Endothelial cell of umbilical vein (primary cell): ENCODE measurements around the gene FNBP1. TPM values are rescaled to one million over a fixed set of nuclear protein-coding genes. Genes with fewer than 3 reads are reported as not detected.

Experiments
- BruUV-seq: library from RNA; stranded (reverse); fragments of 400-500 nt; replicated peaks from 2 replicates; lab custom pipeline; 2021; lab: Mats Ljungman, UMichigan
- CTCF ChIA-PET: fragments of 300-600, 350-600 bp; sonication (Branson Sonifier 250); formaldehyde crosslinking; loops from one replicate; lab custom pipeline; 2021; ENCODE audit warnings: antibody characterized with exemption, inconsistent platforms; lab: Charles Lee
- POLR2A ChIA-PET: fragments of 300-600, 350-600 bp; sonication (Branson Sonifier 250); formaldehyde crosslinking; loops from one replicate; lab custom pipeline; 2021; ENCODE audit warnings: antibody characterized with exemption, inconsistent platforms; lab: Charles Lee
- DNase-seq: peaks from one replicate; pipeline ENCODE4 v3.0.0-alpha.2; 2011; ENCODE audit warnings: low read depth, low spot score
- FAIRE-seq: peaks from 2 replicates; lab custom pipeline; 2011; peaks lifted over from hg19 to GRCh38; lab: Jason Lieb, UNC
- H2AFZ ChIP-seq: 2 replicates; pipeline ENCODE4 v1.6.0; 2012; ENCODE audit warnings: low read depth, low read length, control low read depth, inconsistent platforms
- H3K27ac ChIP-seq: 2 replicates; pipeline ENCODE4 v1.5.1; 2011; ENCODE audit warnings: low read depth, mild to moderate bottlenecking, control low read depth, low read length, moderate library complexity; ENCODE audit not compliant: insufficient read depth
- H3K27me3 ChIP-seq, 2 experiments: 2 replicates each; pipeline versions ENCODE4 v1.6.0 to v1.6.1; 2011; ENCODE audit warnings: low read length in 2 of 2, mixed read lengths in 1 of 2; ENCODE audit not compliant: control insufficient read depth in 2 of 2, insufficient read depth in 2 of 2
- H3K36me3 ChIP-seq, 2 experiments: 2 replicates in 1 of 2; 3 replicates in 1 of 2; pipeline ENCODE4 v1.5.1; 2011; ENCODE audit warnings: low read length in 2 of 2, mild to moderate bottlenecking in 1 of 2, moderate library complexity in 1 of 2; ENCODE audit not compliant: control insufficient read depth in 2 of 2, insufficient read depth in 2 of 2; ENCODE audit errors: extremely low read depth in 1 of 2
- H3K4me1 ChIP-seq: 3 replicates; pipeline ENCODE4 v1.5.1; 2011; ENCODE audit warnings: mild to moderate bottlenecking, low read length; ENCODE audit not compliant: control insufficient read depth, insufficient read depth; ENCODE audit errors: extremely low read depth
- H3K4me2 ChIP-seq: 2 replicates; pipeline ENCODE4 v1.6.1; 2011; ENCODE audit warnings: low read length, control low read depth, mixed read lengths; ENCODE audit not compliant: insufficient read depth
- H3K4me3 ChIP-seq, 3 experiments: fragments of 200-600 bp in 1 of 3; sonication (generic), shearing (Covaris generic) in 1 of 3; replicated peaks in 1 of 3; 2 replicates each; pipeline ENCODE4 v1.5.1; 2011 to 2016; ENCODE audit warnings: control low read depth in 3 of 3, low read length in 3 of 3, mild to moderate bottlenecking in 2 of 3, inconsistent platforms in 1 of 3, low read depth in 1 of 3, moderate library complexity in 1 of 3; ENCODE audit not compliant: insufficient read depth in 1 of 3
- H3K79me2 ChIP-seq: 2 replicates; pipeline ENCODE4 v1.6.0; 2012; ENCODE audit warnings: low read length, inconsistent platforms; ENCODE audit not compliant: control insufficient read depth, insufficient read depth
- H3K9ac ChIP-seq: replicated peaks from 2 replicates; pipeline ENCODE3; 2011; ENCODE audit warnings: low read length, control low read depth; ENCODE audit not compliant: insufficient read depth; ENCODE audit errors: extremely low read depth
- H3K9me1 ChIP-seq: replicated peaks from 3 replicates; pipeline ENCODE4 v1.6.0; 2011; ENCODE audit warnings: mild to moderate bottlenecking, low read length; ENCODE audit not compliant: control insufficient read depth, insufficient read depth; ENCODE audit errors: extremely low read depth
- H3K9me3 ChIP-seq: replicated peaks from 2 replicates; pipeline ENCODE4 v1.5.1; 2012; ENCODE audit warnings: low read length, inconsistent platforms; ENCODE audit not compliant: control insufficient read depth, insufficient read depth
- H4K20me1 ChIP-seq: replicated peaks from 2 replicates; pipeline ENCODE3; 2011; ENCODE audit warnings: mild to moderate bottlenecking, low read length; ENCODE audit not compliant: control insufficient read depth, insufficient read depth; ENCODE audit errors: extremely low read depth
- EZH2 ChIP-seq: IDR thresholded peaks from 2 replicates; pipeline ENCODE4 v1.6.1; 2012; ENCODE audit warnings: borderline replicate concordance, low read depth, mild to moderate bottlenecking, moderate library complexity, low read length, inconsistent platforms; ENCODE audit not compliant: severe bottlenecking
- FOS ChIP-seq: IDR thresholded peaks from 2 replicates; pipeline ENCODE4 v1.6.1; 2011; ENCODE audit warnings: mild to moderate bottlenecking, low read length, moderate library complexity, borderline replicate concordance; ENCODE audit not compliant: insufficient read depth
- GATA2 ChIP-seq: IDR thresholded peaks from 2 replicates; pipeline ENCODE4 v1.7.0; 2011; ENCODE audit warnings: low read depth, mild to moderate bottlenecking, moderate library complexity, mixed read lengths, low read length; ENCODE audit not compliant: insufficient read length, insufficient read depth
- JUN ChIP-seq: IDR thresholded peaks from 2 replicates; pipeline ENCODE4 v1.6.1; 2011; ENCODE audit warnings: borderline replicate concordance, low read depth; ENCODE audit not compliant: insufficient read length, insufficient read depth
- MYC ChIP-seq: IDR thresholded peaks from one replicate; pipeline ENCODE4 v1.6.1; 2011; ENCODE audit warnings: mild to moderate bottlenecking, low read depth, low read length
- POLR2A ChIP-seq: IDR thresholded peaks from 2 replicates; pipeline ENCODE4 v1.6.1; 2012; ENCODE audit warnings: low read depth, mild to moderate bottlenecking, control low read depth, low read length
- POLR2AphosphoS5 ChIP-seq: IDR thresholded peaks from 2 replicates; pipeline ENCODE4 v1.6.1; 2012; ENCODE audit warnings: low read depth, mild to moderate bottlenecking, control low read depth, low read length, moderate library complexity; ENCODE audit not compliant: insufficient read depth
- dilution Hi-C: fragments of 300-500 bp; cut with MboI; formaldehyde crosslinking; loops from one replicate; pipeline ENCODE4 v1.15.0; 2019; ENCODE audit warnings: low sequenced_read_pairs; ENCODE audit not compliant: extremely low pct_ligation_motif_present
- intact Hi-C: fragments of 100-400 bp; cut with micrococcal nuclease; formaldehyde crosslinking; loops from one replicate; pipeline ENCODE4 v1.10.0; 2022
- polyA plus RNA-seq, 4 experiments: library from polyadenylated mRNA; depleted of rRNA in 3 of 4; stranded (reverse) in 3 of 4; unstranded in 1 of 4; fragments of >200 nt; gene quantifications; 2 replicates each; pipeline versions ENCODE4 v1.2.1 to v1.2.3, GENCODE V29; 2011 to 2012; ENCODE audit warnings: missing spikeins in 1 of 4
- total RNA-seq: library from RNA; stranded (reverse); gene quantifications from 2 replicates; pipeline ENCODE4 v1.2.3, GENCODE V29; 2021
- TF ChIP-seq, protein P1 (sequence below): IDR thresholded peaks from 2 replicates; pipeline ENCODE4 v1.6.1; 2011; ENCODE audit not compliant: insufficient read depth, insufficient read length
- TF ChIP-seq, protein P2 (sequence below), 2 donors: IDR thresholded peaks; 1 replicate in 1 of 2; 2 replicates in 1 of 2; pipeline ENCODE4 v1.5.1; 2011; ENCODE audit warnings: low read length in 2 of 2, mild to moderate bottlenecking in 2 of 2, moderate library complexity in 2 of 2, control low read depth in 1 of 2, inconsistent platforms in 1 of 2, low read depth in 1 of 2; ENCODE audit not compliant: insufficient read depth in 1 of 2; ENCODE audit errors: extremely low read depth in 1 of 2

FNBP1 gene
- total and polyA plus RNA-seq, 2 donors (not counting 3 experiments of a cell fraction or from before 2014, with no cell fraction given) = 10.9 to 43.9 TPM

DNA sequence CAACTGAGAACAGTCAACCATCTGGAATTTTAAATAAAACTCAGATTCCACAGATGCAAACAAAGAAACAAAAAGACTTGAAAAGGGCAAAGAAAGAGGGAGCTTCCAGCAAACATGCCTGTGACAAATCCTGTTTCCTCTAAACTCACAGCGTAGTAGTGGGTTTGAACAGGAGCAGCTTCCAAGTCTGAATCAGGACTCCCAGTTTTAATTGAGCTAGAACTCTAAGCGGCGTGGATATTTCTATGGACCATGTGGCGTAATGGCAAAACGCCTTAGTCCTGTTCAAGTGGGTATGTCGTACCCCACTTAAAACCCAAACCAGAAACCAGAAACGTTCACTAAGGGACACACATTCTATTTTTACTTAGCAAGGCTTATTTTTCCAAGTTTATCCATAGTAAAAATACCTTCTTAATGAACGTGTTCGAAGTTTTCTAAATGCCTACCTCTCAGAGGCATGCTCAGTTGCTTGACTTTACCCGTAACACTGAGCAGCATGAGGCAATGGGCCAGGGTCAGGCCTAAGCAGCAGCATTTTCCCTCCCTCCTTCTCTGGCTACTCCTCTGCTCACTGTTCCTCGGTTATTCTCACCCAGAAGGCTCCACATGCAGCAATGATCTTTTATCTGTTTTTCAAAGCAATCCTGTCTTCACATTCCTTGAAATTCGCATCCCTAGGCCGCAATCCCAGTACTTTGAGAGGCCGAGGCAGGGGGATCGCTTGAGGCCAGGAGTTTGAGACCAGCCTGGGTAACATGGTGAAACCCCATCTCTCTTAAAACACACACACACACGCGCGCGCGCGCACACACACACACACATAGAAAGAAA is 77.9 kb downstream of the FNBP1 start:
- Histone ChIP-seq H3K4me1 (peaks cover 44% of the 10 kb centered on the region), H4K20me1 (no peaks in the 10 kb centered on the region), H3K27ac (peak overlapping the region; percentile 32), H3K79me2 (no peaks in the 10 kb centered on the region), H3K9me3 (no peaks in the 10 kb centered on the region), H3K4me3 (no peak overlapping the region), H3K9ac (no peak overlapping the region), H3K27me3 (no peaks in the 10 kb centered on the region), H3K4me2 (peak overlapping the region; percentile 61), H3K9me1 (no peaks in the 10 kb centered on the region), H3K36me3 (peaks cover 0 to 3% of the 10 kb centered on the region in 2 experiments), H2AFZ (no peak overlapping the region)
- intact Hi-C loops = no loop called here
- ChIA-PET CTCF (interaction anchor here (1.2 to 2.2 kb wide), 5 partner anchors 8 to 80 kb away, joined by 4 to 6 read pairs (median 5); no protein-coding TSS in a partner anchor), POLR2A (interaction anchor here (0.6 kb wide), 1 partner anchor 79 kb away, joined by 6 read pairs; no protein-coding TSS in a partner anchor)
- DNase-seq (peak; percentile 48), FAIRE-seq (no peak)
- TF ChIP-seq MYC (no peak), EZH2 (no peak), JUN (no peak), POLR2A (no peak), FOS (no peak), POLR2AphosphoS5 (no peak), GATA2 (no peak)
- TF ChIP-seq, protein P1, sequence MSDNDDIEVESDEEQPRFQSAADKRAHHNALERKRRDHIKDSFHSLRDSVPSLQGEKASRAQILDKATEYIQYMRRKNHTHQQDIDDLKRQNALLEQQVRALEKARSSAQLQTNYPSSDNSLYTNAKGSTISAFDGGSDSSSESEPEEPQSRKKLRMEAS = no peak
- TF ChIP-seq, protein P2, sequence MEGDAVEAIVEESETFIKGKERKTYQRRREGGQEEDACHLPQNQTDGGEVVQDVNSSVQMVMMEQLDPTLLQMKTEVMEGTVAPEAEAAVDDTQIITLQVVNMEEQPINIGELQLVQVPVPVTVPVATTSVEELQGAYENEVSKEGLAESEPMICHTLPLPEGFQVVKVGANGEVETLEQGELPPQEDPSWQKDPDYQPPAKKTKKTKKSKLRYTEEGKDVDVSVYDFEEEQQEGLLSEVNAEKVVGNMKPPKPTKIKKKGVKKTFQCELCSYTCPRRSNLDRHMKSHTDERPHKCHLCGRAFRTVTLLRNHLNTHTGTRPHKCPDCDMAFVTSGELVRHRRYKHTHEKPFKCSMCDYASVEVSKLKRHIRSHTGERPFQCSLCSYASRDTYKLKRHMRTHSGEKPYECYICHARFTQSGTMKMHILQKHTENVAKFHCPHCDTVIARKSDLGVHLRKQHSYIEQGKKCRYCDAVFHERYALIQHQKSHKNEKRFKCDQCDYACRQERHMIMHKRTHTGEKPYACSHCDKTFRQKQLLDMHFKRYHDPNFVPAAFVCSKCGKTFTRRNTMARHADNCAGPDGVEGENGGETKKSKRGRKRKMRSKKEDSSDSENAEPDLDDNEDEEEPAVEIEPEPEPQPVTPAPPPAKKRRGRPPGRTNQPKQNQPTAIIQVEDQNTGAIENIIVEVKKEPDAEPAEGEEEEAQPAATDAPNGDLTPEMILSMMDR (IDR thresholded peaks at IDR 0.05; ENCODE audit: extremely low read depth in 1 of 2, insufficient read depth in 1 of 2, low read depth in 1 of 2, low read length in 2 of 2) = no peak
- dilution Hi-C loops = no loop called here
- no TSS peak for BruUV-seq
